Naive thymus-derived CD4-positive, alpha-beta T cell (primary cell): ENCODE data around the gene SCYL1. TPM values are rescaled to one million over a fixed set of nuclear protein-coding genes. Genes with fewer than 3 reads are reported as not detected.

Experiments used
- ATAC-seq: fragments of 150-1000 bp; cut with Tn5 transposase; 2 replicates; pipeline ENCODE4 v1.10.0; 2021; ENCODE audit warnings: mild to moderate bottlenecking, moderate library complexity
- CTCF ChIA-PET: fragments of 350-600 bp; sonication (Branson Sonifier 250); formaldehyde crosslinking; loops from one replicate; lab custom pipeline; 2021; ENCODE audit warnings: antibody characterized with exemption; lab: Charles Lee
- POLR2A ChIA-PET: fragments of 350-600 bp; sonication (Branson Sonifier 250); formaldehyde crosslinking; loops from one replicate; lab custom pipeline; 2021; ENCODE audit warnings: antibody characterized with exemption, inconsistent platforms; lab: Charles Lee
- DNase-seq, 9 donors: peaks; one replicate each; pipeline versions ENCODE4 v3.0.0 to v3.0.0-alpha.2; 2020 to 2022; ENCODE audit warnings: mixed read lengths in 1 of 9
- H3K27ac ChIP-seq: one replicate; pipeline ENCODE4 v1.7.0; 2013; ENCODE audit warnings: mild to moderate bottlenecking, low read depth, low read length, moderate library complexity
- H3K27me3 ChIP-seq, 2 donors: one replicate each; pipeline ENCODE4 v1.7.0; 2013; ENCODE audit warnings: low read length in 2 of 2, mild to moderate bottlenecking in 2 of 2, moderate library complexity in 2 of 2; ENCODE audit not compliant: control insufficient read depth in 2 of 2, insufficient read depth in 2 of 2
- H3K36me3 ChIP-seq, 3 experiments: 1 replicate in 2 of 3; 2 replicates in 1 of 3; pipeline ENCODE4 v1.7.0; 2013; ENCODE audit warnings: low read length in 3 of 3, mild to moderate bottlenecking in 3 of 3, moderate library complexity in 1 of 3; ENCODE audit not compliant: insufficient read depth in 3 of 3, control insufficient read depth in 2 of 3
- H3K4me1 ChIP-seq, 2 donors: one replicate each; pipeline ENCODE4 v1.7.0; 2013; ENCODE audit warnings: low read length in 2 of 2, mild to moderate bottlenecking in 2 of 2, moderate library complexity in 1 of 2; ENCODE audit not compliant: control insufficient read depth in 2 of 2, insufficient read depth in 2 of 2
- H3K4me3 ChIP-seq: 2 replicates; pipeline ENCODE4 v1.7.0; 2013; ENCODE audit warnings: mild to moderate bottlenecking, low read length
- H3K9me3 ChIP-seq, 3 experiments: 1 replicate in 2 of 3; 2 replicates in 1 of 3; pipeline ENCODE4 v1.7.0; 2013; ENCODE audit warnings: low read length in 3 of 3; ENCODE audit not compliant: control insufficient read depth in 2 of 3
- H3K27ac Mint-ChIP-seq, 9 donors: one replicate each; pipeline ENCODE4 v1.8.0; 2020 to 2022; ENCODE audit warnings: mixed read lengths in 9 of 9, mild to moderate bottlenecking in 8 of 9, moderate library complexity in 5 of 9, inconsistent platforms in 2 of 9
- H3K27me3 Mint-ChIP-seq, 5 donors: one replicate each; pipeline ENCODE4 v1.8.0; 2021 to 2022; ENCODE audit warnings: mixed read lengths in 5 of 5, mild to moderate bottlenecking in 1 of 5
- H3K36me3 Mint-ChIP-seq, 5 donors: one replicate each; pipeline ENCODE4 v1.8.0; 2020 to 2022; ENCODE audit warnings: mixed read lengths in 5 of 5, mild to moderate bottlenecking in 3 of 5, inconsistent platforms in 1 of 5
- H3K4me1 Mint-ChIP-seq, 7 donors: one replicate each; pipeline ENCODE4 v1.8.0; 2020 to 2022; ENCODE audit warnings: mixed read lengths in 7 of 7, mild to moderate bottlenecking in 3 of 7, inconsistent platforms in 1 of 7
- H3K4me3 Mint-ChIP-seq, 10 donors: one replicate each; pipeline ENCODE4 v1.8.0; 2020 to 2022; ENCODE audit warnings: mild to moderate bottlenecking in 10 of 10, mixed read lengths in 10 of 10, moderate library complexity in 6 of 10, inconsistent platforms in 2 of 10
- H3K9me3 Mint-ChIP-seq, 11 donors: one replicate each; pipeline ENCODE4 v1.8.0; 2020 to 2022; ENCODE audit warnings: mixed read lengths in 11 of 11, mild to moderate bottlenecking in 4 of 11, inconsistent platforms in 1 of 11, moderate library complexity in 1 of 11
- intact Hi-C, 2 donors: fragments of 100-400 bp; cut with micrococcal nuclease; formaldehyde crosslinking; loops; one replicate each; pipeline ENCODE4 v1.15.1; 2023
- polyA plus RNA-seq, 2 donors: library from polyadenylated mRNA; unstranded; fragments of 300-500 nt; fragmentation: Illumina TruSeq; gene quantifications; one replicate each; pipeline ENCODE4 v1.2.3, GENCODE V29; 2021
- total RNA-seq, 6 experiments: library from RNA in 5 of 6; stranded (reverse) in 5 of 6; gene quantifications; 1 replicate in 5 of 6; 2 replicates in 1 of 6; pipeline ENCODE4 v1.2.3 and lab custom pipeline; 2021 to 2026

Gene SCYL1
- total and polyA plus RNA-seq, 7 experiments from 2014 or later: 27.0 to 79.8 (median 69.1) TPM

GRCh38 chr11:65501186-65501471, 23.8 kb upstream of the SCYL1 start:
- Histone ChIP-seq H3K9me3 (no peaks in the 10 kb centered on the region), H3K36me3 (peaks cover 54 to 61% (median 59%) of the 10 kb centered on the region in 3 experiments), H3K4me1 (peaks cover 24 to 30% of the 10 kb centered on the region in 2 donors), H3K4me3 (peak overlapping the region; percentile 99), H3K27me3 (no peaks in the 10 kb centered on the region), H3K27ac (peak overlapping the region; percentile 99)
- no peak overlapping the region for H3K27ac Mint-ChIP-seq
- peaks cover 21 to 28% (median 26%) of the 10 kb centered on the region in 5 donors for H3K36me3 Mint-ChIP-seq
- intact Hi-C loops: no loop called here
- ChIA-PET POLR2A (interaction anchor here (0.6 to 27.5 kb wide), 17 partner anchors 3 to 817 kb away, joined by 3 to 2591 read pairs (median 34); partner anchors contain the start of genes DPF2, EHBP1L1, FAM89B and FRMD8), CTCF (interaction anchor here (0.6 to 0.7 kb wide), 2 partner anchors 8 to 186 kb away, joined by 3 to 4 read pairs; no protein-coding TSS in a partner anchor)
- peak in 1 of 9 donors; percentile 14 for DNase-seq
- peaks cover 0 to 10% (median 0%) of the 10 kb centered on the region in 5 donors for H3K27me3 Mint-ChIP-seq
- peaks cover 0 to 4% (median 0%) of the 10 kb centered on the region in 11 donors for H3K9me3 Mint-ChIP-seq
- peaks cover 31 to 46% (median 37%) of the 10 kb centered on the region in 7 donors for H3K4me1 Mint-ChIP-seq
- no peak overlapping the region for H3K4me3 Mint-ChIP-seq
- no peak for ATAC-seq

- Mint-ChIP-seq H3K4me1 (peaks cover 31 to 46% (median 37%) of the 10 kb centered on the region in 7 donors), H3K9me3 (peaks cover 0 to 6% (median 0%) of the 10 kb centered on the region in 11 donors), H3K27me3 (peaks cover 0 to 10% (median 0%) of the 10 kb centered on the region in 5 donors), H3K27ac (no peak overlapping the region), H3K4me3 (no peak overlapping the region), H3K36me3 (peaks cover 23 to 33% (median 31%) of the 10 kb centered on the region in 5 donors)
- ChIA-PET CTCF (interaction anchor here (0.6 to 2.1 kb wide), 4 partner anchors 8 to 120 kb away, joined by 3 to 13 read pairs (median 4); no protein-coding TSS in a partner anchor), POLR2A (interaction anchor here (0.6 to 27.5 kb wide), 30 partner anchors 8 to 1341 kb away, joined by 3 to 2591 read pairs (median 7); partner anchors contain the start of genes DPF2, EHBP1L1, FRMD8 and MALAT1)
- ATAC-seq (no peak), DNase-seq (peak in 2 of 9 donors; percentile 21 to 22)
- intact Hi-C loops: no loop called here
- Histone ChIP-seq H3K36me3 (peaks cover 59 to 65% (median 62%) of the 10 kb centered on the region in 3 experiments), H3K9me3 (no peaks in the 10 kb centered on the region), H3K4me1 (peaks cover 24 to 30% of the 10 kb centered on the region in 2 donors), H3K4me3 (peak overlapping the region; percentile 99), H3K27me3 (no peaks in the 10 kb centered on the region), H3K27ac (peak overlapping the region; percentile 99)
Observed at GRCh38 chr11:65501472-65502273, 23.2 kb upstream of the SCYL1 start.

DNA sequence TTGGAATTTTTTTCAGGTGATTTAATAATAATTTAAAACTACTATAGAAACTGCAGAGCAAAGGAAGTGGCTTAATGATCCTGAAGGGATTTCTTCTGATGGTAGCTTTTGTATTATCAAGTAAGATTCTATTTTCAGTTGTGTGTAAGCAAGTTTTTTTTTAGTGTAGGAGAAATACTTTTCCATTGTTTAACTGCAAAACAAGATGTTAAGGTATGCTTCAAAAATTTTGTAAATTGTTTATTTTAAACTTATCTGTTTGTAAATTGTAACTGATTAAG, 22.7 kb upstream of the SCYL1 start:
- no peak overlapping the region for H3K4me3 Mint-ChIP-seq
- CTCF ChIA-PET: interaction anchor here (0.7 to 2.1 kb wide), 4 partner anchors 30 to 120 kb away, joined by 3 to 13 read pairs (median 4); no protein-coding TSS in a partner anchor
- Histone ChIP-seq H3K27me3 (no peaks in the 10 kb centered on the region), H3K9me3 (no peaks in the 10 kb centered on the region), H3K4me1 (peaks cover 25 to 30% of the 10 kb centered on the region in 2 donors), H3K27ac (peak overlapping the region; percentile 99), H3K4me3 (peak overlapping the region; percentile 99), H3K36me3 (peaks cover 60 to 68% (median 62%) of the 10 kb centered on the region in 3 experiments)
- H3K36me3 Mint-ChIP-seq: peaks cover 23 to 33% (median 31%) of the 10 kb centered on the region in 5 donors
- POLR2A ChIA-PET: interaction anchor here (0.7 to 27.5 kb wide), 32 partner anchors 7 to 810 kb away, joined by 3 to 2591 read pairs (median 6); partner anchors contain the start of genes DPF2, EHBP1L1, FRMD8 and MALAT1
- no peak overlapping the region for H3K27ac Mint-ChIP-seq
- ATAC-seq (no peak), DNase-seq (peak in 1 of 9 donors; percentile 15)
- peaks cover 0 to 12% (median 0%) of the 10 kb centered on the region in 11 donors for H3K9me3 Mint-ChIP-seq
- intact Hi-C loops: no loop called here
- H3K27me3 Mint-ChIP-seq: peaks cover 0 to 10% (median 0%) of the 10 kb centered on the region in 5 donors
- peaks cover 31 to 46% (median 37%) of the 10 kb centered on the region in 7 donors for H3K4me1 Mint-ChIP-seq

- Mint-ChIP-seq H3K4me1 (peaks cover 36 to 51% (median 42%) of the 10 kb centered on the region in 7 donors), H3K36me3 (peaks cover 23 to 33% (median 31%) of the 10 kb centered on the region in 5 donors), H3K27me3 (peaks cover 0 to 10% (median 0%) of the 10 kb centered on the region in 5 donors), H3K9me3 (peaks cover 0 to 17% (median 0%) of the 10 kb centered on the region in 11 donors), H3K4me3 (no peak overlapping the region), H3K27ac (peak overlapping the region in 1 of 9 donors; percentile 63)
- ATAC-seq (no peak), DNase-seq (peak in 4 of 9 donors; percentile 20 to 36 (median 30))
- peaks cover 60 to 66% (median 62%) of the 10 kb centered on the region in 3 experiments for H3K36me3 ChIP-seq
- H3K27me3 ChIP-seq: no peaks in the 10 kb centered on the region
- H3K4me1 ChIP-seq: peaks cover 30 to 35% of the 10 kb centered on the region in 2 donors
- POLR2A ChIA-PET: interaction anchor here (0.7 to 27.5 kb wide), 31 partner anchors 9 to 810 kb away, joined by 3 to 2591 read pairs (median 7); partner anchors contain the start of genes DPF2, EHBP1L1, FRMD8 and MALAT1
- intact Hi-C loops: no loop called here
- H3K4me3 ChIP-seq: peak overlapping the region; percentile 99
- no peaks in the 10 kb centered on the region for H3K9me3 ChIP-seq
- CTCF ChIA-PET: interaction anchor here (0.6 to 2.1 kb wide), 5 partner anchors 26 to 121 kb away, joined by 3 to 13 read pairs (median 4); no protein-coding TSS in a partner anchor
- peak overlapping the region; percentile 99 for H3K27ac ChIP-seq
Observed at GRCh38 chr11:65502555-65503367, 22.1 kb upstream of the SCYL1 start.

GRCh38 chr11:65503368-65503948, 21.4 kb upstream of the SCYL1 start:
- ChIA-PET POLR2A (interaction anchor here (0.6 to 27.5 kb wide), 19 partner anchors 11 to 356 kb away, joined by 3 to 2591 read pairs (median 9); partner anchors contain the start of genes FRMD8, MALAT1, MUS81 and NEAT1), CTCF (interaction anchor here (0.6 to 7.8 kb wide), 6 partner anchors 27 to 242 kb away, joined by 3 to 90 read pairs (median 4); no protein-coding TSS in a partner anchor)
- H3K9me3 Mint-ChIP-seq: peaks cover 0 to 20% (median 0%) of the 10 kb centered on the region in 11 donors
- ATAC-seq (no peak), DNase-seq (peak in 1 of 9 donors; percentile 19)
- peak overlapping the region; percentile 99 for H3K27ac ChIP-seq
- H3K4me1 ChIP-seq: peaks cover 31 to 35% of the 10 kb centered on the region in 2 donors
- peak overlapping the region; percentile 99 for H3K4me3 ChIP-seq
- peaks cover 23 to 33% (median 31%) of the 10 kb centered on the region in 5 donors for H3K36me3 Mint-ChIP-seq
- intact Hi-C loops: no loop called here
- H3K4me3 Mint-ChIP-seq: no peak overlapping the region
- H3K27me3 Mint-ChIP-seq: peaks cover 0 to 10% (median 0%) of the 10 kb centered on the region in 5 donors
- peaks cover 37 to 53% (median 43%) of the 10 kb centered on the region in 7 donors for H3K4me1 Mint-ChIP-seq
- H3K36me3 ChIP-seq: peaks cover 60 to 62% (median 61%) of the 10 kb centered on the region in 3 experiments
- no peaks in the 10 kb centered on the region for H3K27me3 ChIP-seq
- H3K9me3 ChIP-seq: no peaks in the 10 kb centered on the region
- peak overlapping the region in 8 of 9 donors; percentile 70 to 88 (median 84) for H3K27ac Mint-ChIP-seq
